GM12873 (cell line): ENCODE results near the gene ARFGAP1.

Experiments
- TF ChIP-seq, protein P1 (sequence below): IDR thresholded peaks from 2 replicates; pipeline ENCODE4 v1.5.1; 2012; ENCODE audit warnings: low read depth, mild to moderate bottlenecking, moderate library complexity, low read length, control low read depth; ENCODE audit not compliant: insufficient read depth; ENCODE audit errors: missing control alignments

ARFGAP1 gene

DNA sequence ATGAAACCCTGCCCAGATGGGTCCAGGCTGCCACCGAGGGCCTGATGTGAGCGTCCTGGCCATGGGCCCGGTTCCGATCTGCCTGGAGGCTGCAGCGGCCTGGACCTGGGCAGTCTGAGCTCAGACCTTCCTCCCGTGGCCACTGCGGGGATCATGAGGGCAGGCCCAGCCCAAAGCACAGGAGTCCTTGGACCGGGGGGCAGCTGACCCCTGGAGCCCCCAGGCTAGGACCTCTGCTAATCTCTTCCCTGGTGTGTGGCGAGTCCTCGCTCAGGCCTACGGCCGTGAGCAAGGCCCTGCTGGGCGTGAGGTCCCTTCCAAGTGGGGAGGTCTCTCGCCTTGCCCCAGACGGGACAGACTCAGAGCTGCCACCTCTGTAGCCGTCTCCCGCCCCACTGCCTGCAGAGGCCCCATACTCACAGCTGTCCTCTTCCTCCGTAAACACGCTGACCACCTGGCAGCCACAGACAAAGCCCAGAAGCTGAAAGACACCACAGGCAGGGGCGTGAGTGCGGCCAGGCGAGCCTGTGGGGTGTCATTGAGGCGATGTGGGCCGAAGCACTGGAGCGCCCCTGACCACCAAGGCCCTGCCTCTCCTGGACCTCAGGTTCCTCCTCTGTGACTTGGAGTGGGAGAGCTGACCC lies 28.9 kb upstream of the ARFGAP1 start:
- TF ChIP-seq, protein P1, sequence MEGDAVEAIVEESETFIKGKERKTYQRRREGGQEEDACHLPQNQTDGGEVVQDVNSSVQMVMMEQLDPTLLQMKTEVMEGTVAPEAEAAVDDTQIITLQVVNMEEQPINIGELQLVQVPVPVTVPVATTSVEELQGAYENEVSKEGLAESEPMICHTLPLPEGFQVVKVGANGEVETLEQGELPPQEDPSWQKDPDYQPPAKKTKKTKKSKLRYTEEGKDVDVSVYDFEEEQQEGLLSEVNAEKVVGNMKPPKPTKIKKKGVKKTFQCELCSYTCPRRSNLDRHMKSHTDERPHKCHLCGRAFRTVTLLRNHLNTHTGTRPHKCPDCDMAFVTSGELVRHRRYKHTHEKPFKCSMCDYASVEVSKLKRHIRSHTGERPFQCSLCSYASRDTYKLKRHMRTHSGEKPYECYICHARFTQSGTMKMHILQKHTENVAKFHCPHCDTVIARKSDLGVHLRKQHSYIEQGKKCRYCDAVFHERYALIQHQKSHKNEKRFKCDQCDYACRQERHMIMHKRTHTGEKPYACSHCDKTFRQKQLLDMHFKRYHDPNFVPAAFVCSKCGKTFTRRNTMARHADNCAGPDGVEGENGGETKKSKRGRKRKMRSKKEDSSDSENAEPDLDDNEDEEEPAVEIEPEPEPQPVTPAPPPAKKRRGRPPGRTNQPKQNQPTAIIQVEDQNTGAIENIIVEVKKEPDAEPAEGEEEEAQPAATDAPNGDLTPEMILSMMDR: no peak

- TF ChIP-seq, protein P1: no peak
Observed at GRCh38 chr20:63244468-63244867, 28.1 kb upstream of the ARFGAP1 start.

DNA sequence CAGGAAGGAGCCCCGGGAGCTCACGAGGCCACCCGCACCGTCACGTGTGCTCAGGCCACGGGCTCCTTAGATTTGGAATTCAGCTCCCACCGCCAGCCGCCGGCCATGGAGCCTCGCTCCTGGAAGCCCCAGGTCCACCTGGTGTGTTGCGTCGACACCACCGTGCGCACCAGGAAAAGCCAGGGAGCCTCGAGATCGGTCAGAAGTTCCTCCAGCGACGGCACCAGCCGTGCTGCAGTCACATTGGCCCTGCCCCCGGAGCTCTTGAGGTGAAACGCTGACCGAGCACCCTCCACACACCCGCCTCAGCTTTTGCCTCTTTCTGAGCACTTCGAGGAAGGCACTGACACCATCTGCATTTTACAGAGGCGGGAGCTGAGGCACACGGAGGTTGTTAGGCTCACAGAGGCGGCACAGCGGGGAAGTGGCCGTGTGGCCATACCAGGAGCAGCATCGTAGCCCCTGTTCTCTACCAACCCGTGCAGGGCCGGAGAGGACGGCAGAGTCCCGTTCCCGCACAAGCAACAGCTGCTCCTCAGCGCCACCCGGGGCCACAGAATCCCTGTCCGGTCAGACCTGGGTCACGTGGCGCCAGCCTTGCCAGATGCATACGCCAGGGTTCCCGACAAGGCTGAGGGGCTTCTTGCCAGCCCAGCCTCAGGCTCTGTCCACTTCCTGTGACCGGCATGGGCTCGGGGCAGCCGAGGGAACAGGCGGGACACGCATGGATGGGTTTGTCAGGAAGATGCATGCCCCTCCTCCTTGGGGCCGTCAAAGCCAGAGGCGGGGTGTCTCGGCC lies 25.9 kb upstream of the ARFGAP1 start:
- TF ChIP-seq, protein P1: no peak

DNA sequence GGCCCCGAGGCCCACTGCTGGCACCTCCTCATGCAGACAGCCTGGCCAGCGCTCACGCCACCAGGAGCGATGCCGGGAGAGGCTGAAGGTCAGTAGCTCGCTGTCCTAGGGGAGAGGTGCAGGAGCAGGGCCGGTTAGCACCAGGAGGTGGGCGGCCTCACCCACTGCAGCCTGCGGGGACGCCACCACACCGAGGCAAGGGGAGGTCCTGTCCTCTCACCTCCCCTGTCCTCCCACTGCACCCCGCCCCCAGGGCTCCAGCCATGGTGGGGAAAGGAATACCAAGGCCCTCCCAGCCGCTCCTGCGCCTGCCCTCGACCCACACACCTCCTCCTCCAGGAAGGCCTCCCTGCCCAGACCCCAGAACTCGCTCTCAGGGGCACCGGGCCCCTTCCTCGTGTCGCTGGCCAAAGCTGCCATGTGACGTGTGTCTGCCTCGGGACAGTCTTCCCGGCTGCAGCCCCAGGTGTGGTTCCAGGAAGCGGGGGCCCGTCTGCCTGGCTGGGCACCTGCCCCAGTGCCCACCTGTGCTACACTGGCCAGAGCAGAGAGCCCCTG lies 24.9 kb upstream of the ARFGAP1 start:
- TF ChIP-seq, protein P1: no peak

DNA sequence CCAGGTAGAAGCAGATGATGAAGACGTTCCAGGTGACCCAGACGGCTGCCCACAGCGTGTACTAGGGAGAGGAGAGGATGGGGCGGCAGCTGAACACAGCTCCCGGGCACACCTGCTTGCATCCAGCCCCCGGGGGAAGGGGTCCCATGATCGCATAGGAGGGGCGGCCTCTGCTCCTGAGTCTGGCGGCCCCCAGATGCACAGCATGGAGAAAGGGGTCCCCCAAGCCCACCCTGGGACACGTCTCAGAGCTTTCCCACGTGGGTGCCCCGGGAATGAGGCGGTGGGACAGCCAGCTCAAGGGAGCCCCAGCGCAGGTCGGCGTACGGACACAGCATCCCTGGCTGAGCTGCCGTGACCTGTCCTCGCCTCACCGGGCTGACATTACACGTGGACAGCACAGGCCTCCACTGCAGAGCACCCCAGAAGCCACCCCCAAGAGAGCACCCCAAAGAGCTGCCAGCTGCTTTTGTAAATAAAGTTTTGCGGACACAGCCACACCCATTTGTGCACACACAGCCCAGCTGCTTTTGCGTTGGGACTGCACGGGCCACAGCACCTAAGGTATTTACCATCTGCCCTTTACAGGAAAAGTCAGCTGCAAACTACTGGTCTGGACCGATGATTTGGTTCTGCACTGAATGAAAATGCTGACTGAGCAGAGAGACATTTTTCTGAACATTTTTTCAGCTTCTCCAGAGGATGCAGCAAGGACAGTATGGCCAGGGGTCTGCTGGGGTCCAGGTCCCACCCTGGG lies 23.6 kb upstream of the ARFGAP1 start:
- TF ChIP-seq, protein P1: no peak

DNA sequence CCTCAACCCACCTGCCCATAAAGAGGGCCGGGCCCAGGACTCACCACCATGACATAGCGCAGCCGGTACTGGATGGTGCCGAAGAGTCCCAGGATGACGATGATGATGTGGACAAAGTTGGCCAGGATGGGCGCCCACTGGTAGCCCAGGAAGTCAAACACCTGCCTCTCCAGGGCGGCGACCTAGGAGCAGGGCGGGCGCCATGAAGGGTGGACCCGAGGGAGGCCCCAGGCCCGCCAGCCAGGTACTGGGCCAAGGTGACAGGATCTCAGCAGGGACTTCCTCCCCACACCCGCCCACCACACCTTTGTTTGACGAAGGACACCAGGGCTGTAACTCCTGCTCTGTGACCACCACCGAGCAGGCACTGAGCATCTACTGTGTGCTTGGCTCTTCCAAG lies 22.7 kb upstream of the ARFGAP1 start:
- TF ChIP-seq, protein P1: no peak

- TF ChIP-seq, protein P1: peak; percentile 39
Observed at GRCh38 chr20:63251350-63251749, 21.3 kb upstream of the ARFGAP1 start.
